Endothelial cell of umbilical vein (primary cell): ENCODE results near the gene ARHGEF19. TPM values are rescaled to one million over a fixed set of nuclear protein-coding genes. Genes with fewer than 3 reads are reported as not detected.
A peak's percentile ranks its signal among the peaks of the same experiment; 100 is the strongest.

Experiments
- BruUV-seq: library from RNA; stranded (reverse); fragments of 400-500 nt; replicated peaks from 2 replicates; lab custom pipeline; 2021; lab: Mats Ljungman, UMichigan
- CTCF ChIA-PET: fragments of 300-600, 350-600 bp; sonication (Branson Sonifier 250); formaldehyde crosslinking; loops from one replicate; lab custom pipeline; 2021; ENCODE audit warnings: antibody characterized with exemption, inconsistent platforms; lab: Charles Lee
- POLR2A ChIA-PET: fragments of 300-600, 350-600 bp; sonication (Branson Sonifier 250); formaldehyde crosslinking; loops from one replicate; lab custom pipeline; 2021; ENCODE audit warnings: antibody characterized with exemption, inconsistent platforms; lab: Charles Lee
- DNase-seq: peaks from one replicate; pipeline ENCODE4 v3.0.0-alpha.2; 2011; ENCODE audit warnings: low read depth, low spot score
- FAIRE-seq: peaks from 2 replicates; lab custom pipeline; 2011; peaks lifted over from hg19 to GRCh38; lab: Jason Lieb, UNC
- H2AFZ ChIP-seq: 2 replicates; pipeline ENCODE4 v1.6.0; 2012; ENCODE audit warnings: low read depth, low read length, control low read depth, inconsistent platforms
- H3K27ac ChIP-seq: 2 replicates; pipeline ENCODE4 v1.5.1; 2011; ENCODE audit warnings: low read depth, mild to moderate bottlenecking, control low read depth, low read length, moderate library complexity; ENCODE audit not compliant: insufficient read depth
- H3K27me3 ChIP-seq, 2 experiments: 2 replicates each; pipeline versions ENCODE4 v1.6.0 to v1.6.1; 2011; ENCODE audit warnings: low read length in 2 of 2, mixed read lengths in 1 of 2; ENCODE audit not compliant: control insufficient read depth in 2 of 2, insufficient read depth in 2 of 2
- H3K36me3 ChIP-seq, 2 experiments: 2 replicates in 1 of 2; 3 replicates in 1 of 2; pipeline ENCODE4 v1.5.1; 2011; ENCODE audit warnings: low read length in 2 of 2, mild to moderate bottlenecking in 1 of 2, moderate library complexity in 1 of 2; ENCODE audit not compliant: control insufficient read depth in 2 of 2, insufficient read depth in 2 of 2; ENCODE audit errors: extremely low read depth in 1 of 2
- H3K4me1 ChIP-seq: 3 replicates; pipeline ENCODE4 v1.5.1; 2011; ENCODE audit warnings: mild to moderate bottlenecking, low read length; ENCODE audit not compliant: control insufficient read depth, insufficient read depth; ENCODE audit errors: extremely low read depth
- H3K4me2 ChIP-seq: 2 replicates; pipeline ENCODE4 v1.6.1; 2011; ENCODE audit warnings: low read length, control low read depth, mixed read lengths; ENCODE audit not compliant: insufficient read depth
- H3K4me3 ChIP-seq, 3 experiments: fragments of 200-600 bp in 1 of 3; sonication (generic), shearing (Covaris generic) in 1 of 3; replicated peaks in 1 of 3; 2 replicates each; pipeline ENCODE4 v1.5.1; 2011 to 2016; ENCODE audit warnings: control low read depth in 3 of 3, low read length in 3 of 3, mild to moderate bottlenecking in 2 of 3, inconsistent platforms in 1 of 3, low read depth in 1 of 3, moderate library complexity in 1 of 3; ENCODE audit not compliant: insufficient read depth in 1 of 3
- H3K79me2 ChIP-seq: 2 replicates; pipeline ENCODE4 v1.6.0; 2012; ENCODE audit warnings: low read length, inconsistent platforms; ENCODE audit not compliant: control insufficient read depth, insufficient read depth
- H3K9ac ChIP-seq: replicated peaks from 2 replicates; pipeline ENCODE3; 2011; ENCODE audit warnings: low read length, control low read depth; ENCODE audit not compliant: insufficient read depth; ENCODE audit errors: extremely low read depth
- H3K9me1 ChIP-seq: replicated peaks from 3 replicates; pipeline ENCODE4 v1.6.0; 2011; ENCODE audit warnings: mild to moderate bottlenecking, low read length; ENCODE audit not compliant: control insufficient read depth, insufficient read depth; ENCODE audit errors: extremely low read depth
- H3K9me3 ChIP-seq: replicated peaks from 2 replicates; pipeline ENCODE4 v1.5.1; 2012; ENCODE audit warnings: low read length, inconsistent platforms; ENCODE audit not compliant: control insufficient read depth, insufficient read depth
- H4K20me1 ChIP-seq: replicated peaks from 2 replicates; pipeline ENCODE3; 2011; ENCODE audit warnings: mild to moderate bottlenecking, low read length; ENCODE audit not compliant: control insufficient read depth, insufficient read depth; ENCODE audit errors: extremely low read depth
- CTCF ChIP-seq, 2 donors: IDR thresholded peaks; 1 replicate in 1 of 2; 2 replicates in 1 of 2; pipeline ENCODE4 v1.5.1; 2011; ENCODE audit warnings: low read length in 2 of 2, mild to moderate bottlenecking in 2 of 2, moderate library complexity in 2 of 2, control low read depth in 1 of 2, inconsistent platforms in 1 of 2, low read depth in 1 of 2; ENCODE audit not compliant: insufficient read depth in 1 of 2; ENCODE audit errors: extremely low read depth in 1 of 2
- GATA2 ChIP-seq: IDR thresholded peaks from 2 replicates; pipeline ENCODE4 v1.7.0; 2011; ENCODE audit warnings: low read depth, mild to moderate bottlenecking, moderate library complexity, mixed read lengths, low read length; ENCODE audit not compliant: insufficient read length, insufficient read depth
- JUN ChIP-seq: IDR thresholded peaks from 2 replicates; pipeline ENCODE4 v1.6.1; 2011; ENCODE audit warnings: borderline replicate concordance, low read depth; ENCODE audit not compliant: insufficient read length, insufficient read depth
- MAX ChIP-seq: IDR thresholded peaks from 2 replicates; pipeline ENCODE4 v1.6.1; 2011; ENCODE audit not compliant: insufficient read depth, insufficient read length
- POLR2A ChIP-seq: IDR thresholded peaks from 2 replicates; pipeline ENCODE4 v1.6.1; 2012; ENCODE audit warnings: low read depth, mild to moderate bottlenecking, control low read depth, low read length
- POLR2AphosphoS5 ChIP-seq: IDR thresholded peaks from 2 replicates; pipeline ENCODE4 v1.6.1; 2012; ENCODE audit warnings: low read depth, mild to moderate bottlenecking, control low read depth, low read length, moderate library complexity; ENCODE audit not compliant: insufficient read depth
- dilution Hi-C: fragments of 300-500 bp; cut with MboI; formaldehyde crosslinking; loops from one replicate; pipeline ENCODE4 v1.15.0; 2019; ENCODE audit warnings: low sequenced_read_pairs; ENCODE audit not compliant: extremely low pct_ligation_motif_present
- intact Hi-C: fragments of 100-400 bp; cut with micrococcal nuclease; formaldehyde crosslinking; loops from one replicate; pipeline ENCODE4 v1.10.0; 2022
- polyA plus RNA-seq, 4 experiments: library from polyadenylated mRNA; depleted of rRNA in 3 of 4; stranded (reverse) in 3 of 4; unstranded in 1 of 4; fragments of >200 nt; gene quantifications; 2 replicates each; pipeline versions ENCODE4 v1.2.1 to v1.2.3, GENCODE V29; 2011 to 2012; ENCODE audit warnings: missing spikeins in 1 of 4
- total RNA-seq: library from RNA; stranded (reverse); gene quantifications from 2 replicates; pipeline ENCODE4 v1.2.3, GENCODE V29; 2021

ARHGEF19 gene
- total and polyA plus RNA-seq, 2 donors (not counting 3 experiments of a cell fraction or from before 2014, with no cell fraction given) = 6.2 to 8.0 TPM

GRCh38 chr1:16204634-16205333 is 7.7 kb downstream of the ARHGEF19 start:
- no peak overlapping the region for H3K4me3 ChIP-seq
- H3K36me3 ChIP-seq = no peaks in the 10 kb centered on the region
- intact Hi-C loops = loop anchor here (5.0 to 10.0 kb wide), 2 partner anchors 148 to 240 kb away; partner anchors contain the start of genes FBXO42 and NECAP2
- H3K4me2 ChIP-seq = no peak overlapping the region
- H3K79me2 ChIP-seq = no peaks in the 10 kb centered on the region
- CTCF ChIA-PET = interaction anchor here (0.5 to 3.5 kb wide), 10 partner anchors 11 to 416 kb away, joined by 3 to 29 read pairs (median 4); partner anchors contain the start of gene FAM131C
- no peak for TF ChIP-seq JUN
- no peak for TF ChIP-seq POLR2A
- TF ChIP-seq MAX = no peak
- no peak for TF ChIP-seq GATA2
- TF ChIP-seq CTCF (IDR thresholded peaks at IDR 0.05; ENCODE audit: extremely low read depth in 1 of 2, insufficient read depth in 1 of 2, low read depth in 1 of 2, low read length in 2 of 2) = peak; percentile 27 to 57
- TF ChIP-seq POLR2AphosphoS5 = no peak
- H3K9ac ChIP-seq = no peak overlapping the region
- no peaks in the 10 kb centered on the region for H4K20me1 ChIP-seq
- no peaks in the 10 kb centered on the region for H3K9me3 ChIP-seq
- dilution Hi-C loops = no loop called here
- no peaks in the 10 kb centered on the region for H3K27me3 ChIP-seq
- no TSS peak for BruUV-seq
- no peak overlapping the region for H3K27ac ChIP-seq
- H3K4me1 ChIP-seq = peaks cover 9% of the 10 kb centered on the region
- no peak overlapping the region for H2AFZ ChIP-seq
- peak; percentile 21 for DNase-seq
- H3K9me1 ChIP-seq = no peaks in the 10 kb centered on the region
- no peak for FAIRE-seq
- POLR2A ChIA-PET = interaction anchor here (0.8 kb wide), 1 partner anchor 11 kb away, joined by 3 read pairs; no protein-coding TSS in a partner anchor
